Neural crest cell (in vitro differentiated cells): ENCODE measurements around the gene ZNF200. TPM values are rescaled to one million over a fixed set of nuclear protein-coding genes. Genes with fewer than 3 reads are reported as not detected.

Experiments used
- DNase-seq: peaks from one replicate; pipeline ENCODE4 v3.0.0; 2021; ENCODE audit warnings: low read depth, mixed read lengths, low spot score
- H3K27ac Mint-ChIP-seq: one replicate; pipeline ENCODE4 v1.8.0; 2021; ENCODE audit warnings: mild to moderate bottlenecking, mixed read lengths; ENCODE audit not compliant: unreplicated experiment
- H3K27me3 Mint-ChIP-seq: 2 replicates; pipeline ENCODE4 v1.8.0; 2021; ENCODE audit warnings: low read depth, mild to moderate bottlenecking, mixed read lengths
- H3K36me3 Mint-ChIP-seq: 2 replicates; pipeline ENCODE4 v1.8.0; 2021; ENCODE audit warnings: low read depth, mild to moderate bottlenecking, mixed read lengths
- H3K4me1 Mint-ChIP-seq: 2 replicates; pipeline ENCODE4 v1.8.0; 2021; ENCODE audit warnings: mixed read lengths
- H3K4me3 Mint-ChIP-seq: one replicate; pipeline ENCODE4 v1.8.0; 2021; ENCODE audit warnings: mild to moderate bottlenecking, mixed read lengths
- H3K9me3 Mint-ChIP-seq: 2 replicates; pipeline ENCODE4 v1.8.0; 2021; ENCODE audit warnings: mixed read lengths
- total RNA-seq: library from RNA; stranded (reverse); gene quantifications from 2 replicates; pipeline ENCODE4 v1.2.1, GENCODE V29; 2021
- TF ChIP-seq, protein P1 (sequence below): fragments of 200-600 bp; sonication (generic); conservative IDR thresholded peaks from 2 replicates; pipeline ENCODE4 v1.5.0; 2021; ENCODE audit warnings: antibody characterized with exemption, mild to moderate bottlenecking

The ZNF200 gene
- total RNA-seq, 1 donor from 2014 or later, result 14.1 TPM

- TF ChIP-seq, protein P1, sequence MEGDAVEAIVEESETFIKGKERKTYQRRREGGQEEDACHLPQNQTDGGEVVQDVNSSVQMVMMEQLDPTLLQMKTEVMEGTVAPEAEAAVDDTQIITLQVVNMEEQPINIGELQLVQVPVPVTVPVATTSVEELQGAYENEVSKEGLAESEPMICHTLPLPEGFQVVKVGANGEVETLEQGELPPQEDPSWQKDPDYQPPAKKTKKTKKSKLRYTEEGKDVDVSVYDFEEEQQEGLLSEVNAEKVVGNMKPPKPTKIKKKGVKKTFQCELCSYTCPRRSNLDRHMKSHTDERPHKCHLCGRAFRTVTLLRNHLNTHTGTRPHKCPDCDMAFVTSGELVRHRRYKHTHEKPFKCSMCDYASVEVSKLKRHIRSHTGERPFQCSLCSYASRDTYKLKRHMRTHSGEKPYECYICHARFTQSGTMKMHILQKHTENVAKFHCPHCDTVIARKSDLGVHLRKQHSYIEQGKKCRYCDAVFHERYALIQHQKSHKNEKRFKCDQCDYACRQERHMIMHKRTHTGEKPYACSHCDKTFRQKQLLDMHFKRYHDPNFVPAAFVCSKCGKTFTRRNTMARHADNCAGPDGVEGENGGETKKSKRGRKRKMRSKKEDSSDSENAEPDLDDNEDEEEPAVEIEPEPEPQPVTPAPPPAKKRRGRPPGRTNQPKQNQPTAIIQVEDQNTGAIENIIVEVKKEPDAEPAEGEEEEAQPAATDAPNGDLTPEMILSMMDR, result no peak
- H3K9me3 Mint-ChIP-seq, result no peaks in the 10 kb centered on the region
- no peak within 1 kb of the TSS for H3K4me3 Mint-ChIP-seq
- H3K4me1 Mint-ChIP-seq, result no peaks in the 10 kb centered on the region
- H3K27me3 Mint-ChIP-seq, result peaks cover 32% of the 10 kb centered on the region
- H3K27ac Mint-ChIP-seq, result no peak within 1 kb of the TSS
- DNase-seq, result no peak
- H3K36me3 Mint-ChIP-seq, result no peaks in the 10 kb centered on the region
Observed at GRCh38 chr16:3256146-3256865, 21.3 kb upstream of the ZNF200 start, which contains the start of gene MEFV. TSS of gene MEFV (minus strand) at chr16:3256633. CDS start at chr16:3256587, 46 bp downstream.

- no peak overlapping the region for H3K27ac Mint-ChIP-seq
- H3K27me3 Mint-ChIP-seq, result peaks cover 43% of the 10 kb centered on the region
- TF ChIP-seq, protein P1, result no peak
- no peaks in the 10 kb centered on the region for H3K36me3 Mint-ChIP-seq
- H3K4me3 Mint-ChIP-seq, result no peak overlapping the region
- H3K4me1 Mint-ChIP-seq, result no peaks in the 10 kb centered on the region
- no peaks in the 10 kb centered on the region for H3K9me3 Mint-ChIP-seq
- DNase-seq, result no peak
Observed at GRCh38 chr16:3254309-3254708, 19.4 kb upstream of the ZNF200 start.

- no peaks in the 10 kb centered on the region for H3K4me1 Mint-ChIP-seq
- peaks cover 34% of the 10 kb centered on the region for H3K27me3 Mint-ChIP-seq
- no peaks in the 10 kb centered on the region for H3K9me3 Mint-ChIP-seq
- no peak overlapping the region for H3K4me3 Mint-ChIP-seq
- H3K27ac Mint-ChIP-seq, result no peak overlapping the region
- no peak for DNase-seq
- H3K36me3 Mint-ChIP-seq, result no peaks in the 10 kb centered on the region
- TF ChIP-seq, protein P1, result no peak
Observed at GRCh38 chr16:3252967-3253366, 18.0 kb upstream of the ZNF200 start.

- no peaks in the 10 kb centered on the region for H3K4me1 Mint-ChIP-seq
- no peak overlapping the region for H3K27ac Mint-ChIP-seq
- DNase-seq, result no peak
- H3K9me3 Mint-ChIP-seq, result no peaks in the 10 kb centered on the region
- H3K4me3 Mint-ChIP-seq, result no peak overlapping the region
- H3K27me3 Mint-ChIP-seq, result peaks cover 49% of the 10 kb centered on the region
- no peaks in the 10 kb centered on the region for H3K36me3 Mint-ChIP-seq
- TF ChIP-seq, protein P1, result no peak
Observed at GRCh38 chr16:3249451-3249850, 14.5 kb upstream of the ZNF200 start.

- TF ChIP-seq, protein P1, result no peak
- H3K9me3 Mint-ChIP-seq, result no peaks in the 10 kb centered on the region
Observed at GRCh38 chr16:3249020-3249419, 14.1 kb upstream of the ZNF200 start.

More at GRCh38 chr16:3249020-3249419, 14.1 kb upstream of the ZNF200 start:
- peaks cover 53% of the 10 kb centered on the region for H3K27me3 Mint-ChIP-seq
- DNase-seq, result no peak
- H3K4me1 Mint-ChIP-seq, result no peaks in the 10 kb centered on the region
- no peak overlapping the region for H3K27ac Mint-ChIP-seq
- no peak overlapping the region for H3K4me3 Mint-ChIP-seq
- no peaks in the 10 kb centered on the region for H3K36me3 Mint-ChIP-seq
